ENCODE measurements around the gene NRCAM.

NRCAM gene

DNA sequence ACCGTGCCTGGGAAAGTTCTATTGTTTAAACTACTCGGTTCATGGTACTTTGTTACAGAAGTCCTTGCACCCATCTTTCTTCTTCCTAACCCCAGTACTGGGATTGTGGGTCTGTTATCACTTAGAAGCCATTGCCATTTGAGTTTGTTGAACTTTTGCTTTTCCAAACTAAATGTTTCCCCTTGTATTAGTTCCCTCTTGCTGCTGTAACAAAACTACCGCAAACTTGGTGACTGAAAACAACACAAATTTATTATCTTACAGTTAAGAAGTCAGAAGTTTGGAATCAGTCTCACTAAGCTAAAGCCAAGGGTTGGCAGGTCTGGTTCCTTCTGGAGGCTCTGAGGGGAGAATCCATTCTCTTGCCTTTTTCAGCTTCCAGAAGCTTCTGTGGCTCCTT, 319.2 kb downstream of the NRCAM start:
- ATAC-seq: no peak
- TF ChIP-seq ZFP3 (CRISPR knock-in tag; IDR thresholded peaks at IDR 0.05): no peak
- no peak for TF ChIP-seq ZNF70 (CRISPR knock-in tag; IDR thresholded peaks at IDR 0.05)
- no peak for TF ChIP-seq RARB (CRISPR knock-in tag; IDR thresholded peaks at IDR 0.05)
- no peak for TF ChIP-seq ISL1 (CRISPR knock-in tag; IDR thresholded peaks at IDR 0.05)
- TF ChIP-seq CSDC2 (CRISPR knock-in tag; IDR thresholded peaks at IDR 0.05): no peak
- TF ChIP-seq PPARA (CRISPR knock-in tag; IDR thresholded peaks at IDR 0.05; ENCODE audit: borderline replicate concordance): no peak
- TF ChIP-seq TOX (CRISPR knock-in tag; IDR thresholded peaks at IDR 0.05; ENCODE audit: borderline replicate concordance): no peak
- TF ChIP-seq SNAI2 (CRISPR knock-in tag; IDR thresholded peaks at IDR 0.05): no peak

DNA sequence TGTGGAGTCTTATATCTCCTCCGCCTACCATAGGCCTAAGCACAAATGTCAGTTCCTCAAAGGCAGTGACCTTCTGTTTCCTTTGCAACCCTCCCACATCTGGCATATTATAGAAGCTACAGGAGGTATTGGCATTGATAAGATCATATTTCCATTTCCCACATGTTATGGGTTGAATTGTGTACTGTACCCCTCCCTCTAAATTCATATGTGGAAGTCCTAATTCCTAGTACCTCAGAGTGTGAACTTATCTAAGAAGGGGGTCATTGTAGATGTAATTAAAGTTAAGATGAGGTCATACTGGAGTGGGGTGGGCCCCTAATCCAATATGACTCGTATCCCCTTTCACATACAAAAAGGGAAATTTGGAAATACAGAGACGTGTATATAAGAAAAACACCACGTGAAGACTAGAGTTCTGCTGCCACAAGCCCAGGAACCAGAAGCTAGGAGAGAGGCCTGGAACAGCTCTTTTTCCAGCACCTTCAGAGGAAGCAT, 320.0 kb downstream of the NRCAM start:
- TF ChIP-seq, protein P1, sequence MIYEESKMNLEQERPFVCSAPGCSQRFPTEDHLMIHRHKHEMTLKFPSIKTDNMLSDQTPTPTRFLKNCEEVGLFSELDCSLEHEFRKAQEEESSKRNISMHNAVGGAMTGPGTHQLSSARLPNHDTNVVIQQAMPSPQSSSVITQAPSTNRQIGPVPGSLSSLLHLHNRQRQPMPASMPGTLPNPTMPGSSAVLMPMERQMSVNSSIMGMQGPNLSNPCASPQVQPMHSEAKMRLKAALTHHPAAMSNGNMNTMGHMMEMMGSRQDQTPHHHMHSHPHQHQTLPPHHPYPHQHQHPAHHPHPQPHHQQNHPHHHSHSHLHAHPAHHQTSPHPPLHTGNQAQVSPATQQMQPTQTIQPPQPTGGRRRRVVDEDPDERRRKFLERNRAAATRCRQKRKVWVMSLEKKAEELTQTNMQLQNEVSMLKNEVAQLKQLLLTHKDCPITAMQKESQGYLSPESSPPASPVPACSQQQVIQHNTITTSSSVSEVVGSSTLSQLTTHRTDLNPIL (CRISPR knock-in tag; IDR thresholded peaks at IDR 0.05; ENCODE audit: low read depth): no peak
- TF ChIP-seq ARNTL (CRISPR knock-in tag; IDR thresholded peaks at IDR 0.05; ENCODE audit: borderline replicate concordance, low read depth) (no peak), BACH2 (CRISPR knock-in tag; IDR thresholded peaks at IDR 0.05; ENCODE audit: borderline replicate concordance) (no peak), ZNF70 (CRISPR knock-in tag; IDR thresholded peaks at IDR 0.05) (no peak), RARB (CRISPR knock-in tag; IDR thresholded peaks at IDR 0.05) (no peak), ZFP3 (CRISPR knock-in tag; IDR thresholded peaks at IDR 0.05) (no peak), ZC3H10 (CRISPR knock-in tag; IDR thresholded peaks at IDR 0.05) (no peak), ZNF8 (CRISPR knock-in tag; IDR thresholded peaks at IDR 0.05) (no peak), GLIS3 (CRISPR knock-in tag; IDR thresholded peaks at IDR 0.05) (no peak), CSDC2 (CRISPR knock-in tag; IDR thresholded peaks at IDR 0.05) (no peak), ZFP30 (CRISPR knock-in tag; IDR thresholded peaks at IDR 0.05) (no peak), ESRRG (CRISPR knock-in tag; IDR thresholded peaks at IDR 0.05) (no peak), ISL1 (CRISPR knock-in tag; IDR thresholded peaks at IDR 0.05) (no peak)
- TF ChIP-seq, protein P2, sequence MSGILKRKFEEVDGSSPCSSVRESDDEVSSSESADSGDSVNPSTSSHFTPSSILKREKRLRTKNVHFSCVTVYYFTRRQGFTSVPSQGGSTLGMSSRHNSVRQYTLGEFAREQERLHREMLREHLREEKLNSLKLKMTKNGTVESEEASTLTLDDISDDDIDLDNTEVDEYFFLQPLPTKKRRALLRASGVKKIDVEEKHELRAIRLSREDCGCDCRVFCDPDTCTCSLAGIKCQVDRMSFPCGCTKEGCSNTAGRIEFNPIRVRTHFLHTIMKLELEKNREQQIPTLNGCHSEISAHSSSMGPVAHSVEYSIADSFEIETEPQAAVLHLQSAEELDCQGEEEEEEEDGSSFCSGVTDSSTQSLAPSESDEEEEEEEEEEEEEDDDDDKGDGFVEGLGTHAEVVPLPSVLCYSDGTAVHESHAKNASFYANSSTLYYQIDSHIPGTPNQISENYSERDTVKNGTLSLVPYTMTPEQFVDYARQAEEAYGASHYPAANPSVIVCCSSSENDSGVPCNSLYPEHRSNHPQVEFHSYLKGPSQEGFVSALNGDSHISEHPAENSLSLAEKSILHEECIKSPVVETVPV (CRISPR knock-in tag; IDR thresholded peaks at IDR 0.05): no peak
- TF ChIP-seq, protein P3, sequence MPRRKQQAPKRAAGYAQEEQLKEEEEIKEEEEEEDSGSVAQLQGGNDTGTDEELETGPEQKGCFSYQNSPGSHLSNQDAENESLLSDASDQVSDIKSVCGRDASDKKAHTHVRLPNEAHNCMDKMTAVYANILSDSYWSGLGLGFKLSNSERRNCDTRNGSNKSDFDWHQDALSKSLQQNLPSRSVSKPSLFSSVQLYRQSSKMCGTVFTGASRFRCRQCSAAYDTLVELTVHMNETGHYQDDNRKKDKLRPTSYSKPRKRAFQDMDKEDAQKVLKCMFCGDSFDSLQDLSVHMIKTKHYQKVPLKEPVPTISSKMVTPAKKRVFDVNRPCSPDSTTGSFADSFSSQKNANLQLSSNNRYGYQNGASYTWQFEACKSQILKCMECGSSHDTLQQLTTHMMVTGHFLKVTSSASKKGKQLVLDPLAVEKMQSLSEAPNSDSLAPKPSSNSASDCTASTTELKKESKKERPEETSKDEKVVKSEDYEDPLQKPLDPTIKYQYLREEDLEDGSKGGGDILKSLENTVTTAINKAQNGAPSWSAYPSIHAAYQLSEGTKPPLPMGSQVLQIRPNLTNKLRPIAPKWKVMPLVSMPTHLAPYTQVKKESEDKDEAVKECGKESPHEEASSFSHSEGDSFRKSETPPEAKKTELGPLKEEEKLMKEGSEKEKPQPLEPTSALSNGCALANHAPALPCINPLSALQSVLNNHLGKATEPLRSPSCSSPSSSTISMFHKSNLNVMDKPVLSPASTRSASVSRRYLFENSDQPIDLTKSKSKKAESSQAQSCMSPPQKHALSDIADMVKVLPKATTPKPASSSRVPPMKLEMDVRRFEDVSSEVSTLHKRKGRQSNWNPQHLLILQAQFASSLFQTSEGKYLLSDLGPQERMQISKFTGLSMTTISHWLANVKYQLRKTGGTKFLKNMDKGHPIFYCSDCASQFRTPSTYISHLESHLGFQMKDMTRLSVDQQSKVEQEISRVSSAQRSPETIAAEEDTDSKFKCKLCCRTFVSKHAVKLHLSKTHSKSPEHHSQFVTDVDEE (CRISPR knock-in tag; IDR thresholded peaks at IDR 0.05): no peak
- ATAC-seq: no peak

DNA sequence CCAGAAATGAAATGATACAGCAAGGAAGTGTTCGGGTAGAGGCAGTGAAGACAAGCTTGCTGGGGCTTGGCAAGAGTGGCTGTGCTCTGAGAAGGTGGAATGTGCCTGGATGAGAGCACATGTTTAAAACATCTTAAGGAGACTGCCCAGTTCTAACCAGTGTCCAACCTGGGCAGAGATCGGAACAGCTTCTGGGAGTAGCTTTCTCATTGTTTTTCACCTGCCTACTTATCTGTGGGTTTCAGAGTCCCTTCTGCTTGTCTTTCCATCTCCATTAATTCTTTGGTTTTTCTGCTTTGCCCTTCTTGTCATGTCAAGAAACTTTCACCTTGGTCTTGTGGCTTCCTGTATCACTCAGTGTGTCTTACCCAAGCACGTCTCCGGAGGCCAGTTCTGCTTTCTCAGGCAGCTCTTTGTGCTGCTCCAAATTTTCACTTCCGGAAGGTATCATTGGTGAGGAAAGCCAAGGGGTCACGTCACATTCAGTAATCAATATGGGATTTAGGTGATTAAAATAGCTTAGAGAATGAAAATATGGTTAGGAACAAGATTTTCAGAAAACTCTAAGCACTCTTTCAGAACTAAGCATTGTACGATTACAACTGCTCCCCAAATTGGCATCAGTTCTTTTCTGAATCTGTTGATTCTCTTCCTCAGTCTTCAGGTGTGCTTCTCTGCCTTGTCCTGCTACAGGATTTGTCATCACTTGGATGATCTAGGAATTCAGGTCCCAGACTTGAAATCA, 320.6 kb downstream of the NRCAM start:
- ATAC-seq: no peak
- TF ChIP-seq RARB (CRISPR knock-in tag; IDR thresholded peaks at IDR 0.05) (no peak), CSDC2 (CRISPR knock-in tag; IDR thresholded peaks at IDR 0.05) (no peak), ZFP30 (CRISPR knock-in tag; IDR thresholded peaks at IDR 0.05) (no peak), PPARA (CRISPR knock-in tag; IDR thresholded peaks at IDR 0.05; ENCODE audit: borderline replicate concordance) (no peak), ZNF8 (CRISPR knock-in tag; IDR thresholded peaks at IDR 0.05) (no peak), OSR1 (CRISPR knock-in tag; IDR thresholded peaks at IDR 0.05) (no peak), ARNTL (CRISPR knock-in tag; IDR thresholded peaks at IDR 0.05; ENCODE audit: borderline replicate concordance, low read depth) (no peak), ISL1 (CRISPR knock-in tag; IDR thresholded peaks at IDR 0.05) (no peak), ESRRG (CRISPR knock-in tag; IDR thresholded peaks at IDR 0.05) (no peak), ZNF70 (CRISPR knock-in tag; IDR thresholded peaks at IDR 0.05) (no peak), ZFP3 (CRISPR knock-in tag; IDR thresholded peaks at IDR 0.05) (no peak), TCF4 (CRISPR knock-in tag; IDR thresholded peaks at IDR 0.05; ENCODE audit: borderline replicate concordance) (no peak), TOX (CRISPR knock-in tag; IDR thresholded peaks at IDR 0.05; ENCODE audit: borderline replicate concordance) (no peak)
- TF ChIP-seq, protein P2 (CRISPR knock-in tag; IDR thresholded peaks at IDR 0.05): no peak
- TF ChIP-seq, protein P4, sequence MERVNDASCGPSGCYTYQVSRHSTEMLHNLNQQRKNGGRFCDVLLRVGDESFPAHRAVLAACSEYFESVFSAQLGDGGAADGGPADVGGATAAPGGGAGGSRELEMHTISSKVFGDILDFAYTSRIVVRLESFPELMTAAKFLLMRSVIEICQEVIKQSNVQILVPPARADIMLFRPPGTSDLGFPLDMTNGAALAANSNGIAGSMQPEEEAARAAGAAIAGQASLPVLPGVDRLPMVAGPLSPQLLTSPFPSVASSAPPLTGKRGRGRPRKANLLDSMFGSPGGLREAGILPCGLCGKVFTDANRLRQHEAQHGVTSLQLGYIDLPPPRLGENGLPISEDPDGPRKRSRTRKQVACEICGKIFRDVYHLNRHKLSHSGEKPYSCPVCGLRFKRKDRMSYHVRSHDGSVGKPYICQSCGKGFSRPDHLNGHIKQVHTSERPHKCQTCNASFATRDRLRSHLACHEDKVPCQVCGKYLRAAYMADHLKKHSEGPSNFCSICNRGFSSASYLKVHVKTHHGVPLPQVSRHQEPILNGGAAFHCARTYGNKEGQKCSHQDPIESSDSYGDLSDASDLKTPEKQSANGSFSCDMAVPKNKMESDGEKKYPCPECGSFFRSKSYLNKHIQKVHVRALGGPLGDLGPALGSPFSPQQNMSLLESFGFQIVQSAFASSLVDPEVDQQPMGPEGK (CRISPR knock-in tag; IDR thresholded peaks at IDR 0.05; ENCODE audit: borderline replicate concordance): no peak
- TF ChIP-seq, protein P5, sequence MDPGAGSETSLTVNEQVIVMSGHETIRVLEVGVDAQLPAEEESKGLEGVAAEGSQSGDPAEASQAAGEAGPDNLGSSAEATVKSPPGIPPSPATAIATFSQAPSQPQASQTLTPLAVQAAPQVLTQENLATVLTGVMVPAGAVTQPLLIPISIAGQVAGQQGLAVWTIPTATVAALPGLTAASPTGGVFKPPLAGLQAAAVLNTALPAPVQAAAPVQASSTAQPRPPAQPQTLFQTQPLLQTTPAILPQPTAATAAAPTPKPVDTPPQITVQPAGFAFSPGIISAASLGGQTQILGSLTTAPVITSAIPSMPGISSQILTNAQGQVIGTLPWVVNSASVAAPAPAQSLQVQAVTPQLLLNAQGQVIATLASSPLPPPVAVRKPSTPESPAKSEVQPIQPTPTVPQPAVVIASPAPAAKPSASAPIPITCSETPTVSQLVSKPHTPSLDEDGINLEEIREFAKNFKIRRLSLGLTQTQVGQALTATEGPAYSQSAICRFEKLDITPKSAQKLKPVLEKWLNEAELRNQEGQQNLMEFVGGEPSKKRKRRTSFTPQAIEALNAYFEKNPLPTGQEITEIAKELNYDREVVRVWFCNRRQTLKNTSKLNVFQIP (CRISPR knock-in tag; IDR thresholded peaks at IDR 0.05; ENCODE audit: borderline replicate concordance, low read depth): no peak
